Chondrocyte (in vitro differentiated cells): ENCODE results near the gene SLC25A38. TPM values are rescaled to one million over a fixed set of nuclear protein-coding genes. Genes with fewer than 3 reads are reported as not detected.

Source experiments
- DNase-seq: peaks from one replicate; pipeline ENCODE4 v3.0.0; 2021; ENCODE audit warnings: mixed read lengths, low spot score
- H3K27ac Mint-ChIP-seq: one replicate; pipeline ENCODE4 v1.8.0; 2021; ENCODE audit warnings: mild to moderate bottlenecking, moderate library complexity, mixed read lengths; ENCODE audit not compliant: unreplicated experiment
- H3K27me3 Mint-ChIP-seq: 2 replicates; pipeline ENCODE4 v1.8.0; 2021; ENCODE audit warnings: low read depth, mixed read lengths
- H3K36me3 Mint-ChIP-seq: 2 replicates; pipeline ENCODE4 v1.8.0; 2021; ENCODE audit warnings: low read depth, mixed read lengths
- H3K4me1 Mint-ChIP-seq: 2 replicates; pipeline ENCODE4 v1.8.0; 2021; ENCODE audit warnings: low read depth, mild to moderate bottlenecking, mixed read lengths
- H3K4me3 Mint-ChIP-seq: one replicate; pipeline ENCODE4 v1.8.0; 2021; ENCODE audit warnings: mild to moderate bottlenecking, moderate library complexity, mixed read lengths; ENCODE audit not compliant: unreplicated experiment
- H3K9me3 Mint-ChIP-seq: 2 replicates; pipeline ENCODE4 v1.8.0; 2021; ENCODE audit warnings: low read depth, mixed read lengths
- CTCF ChIP-seq: fragments of 200-600 bp; sonication (generic); IDR thresholded peaks from 2 replicates; pipeline ENCODE4 v1.5.0; 2021; ENCODE audit warnings: antibody characterized with exemption, mild to moderate bottlenecking, moderate library complexity
- total RNA-seq: library from RNA; stranded (reverse); gene quantifications from 3 replicates; pipeline ENCODE4 v1.2.1, GENCODE V29; 2021

The SLC25A38 gene
- total RNA-seq, 1 donor from 2014 or later, result 26.5 TPM

- H3K9me3 Mint-ChIP-seq, result no peaks in the 10 kb centered on the region
- no peak overlapping the region for H3K27ac Mint-ChIP-seq
- no peak overlapping the region for H3K4me3 Mint-ChIP-seq
- no peak for DNase-seq
- no peak for TF ChIP-seq CTCF
- H3K27me3 Mint-ChIP-seq, result peaks cover 15% of the 10 kb centered on the region
- H3K4me1 Mint-ChIP-seq, result no peaks in the 10 kb centered on the region
- H3K36me3 Mint-ChIP-seq, result no peaks in the 10 kb centered on the region
Measured at GRCh38 chr3:39343076-39343717, 40.0 kb upstream of the SLC25A38 start.

GRCh38 chr3:39343760-39344159, 39.4 kb upstream of the SLC25A38 start:
- H3K9me3 Mint-ChIP-seq, result no peaks in the 10 kb centered on the region
- H3K4me3 Mint-ChIP-seq, result no peak overlapping the region
- no peak for TF ChIP-seq CTCF
- no peak for DNase-seq
- H3K36me3 Mint-ChIP-seq, result no peaks in the 10 kb centered on the region
- peaks cover 15% of the 10 kb centered on the region for H3K27me3 Mint-ChIP-seq
- H3K4me1 Mint-ChIP-seq, result no peaks in the 10 kb centered on the region
- H3K27ac Mint-ChIP-seq, result no peak overlapping the region

- H3K27ac Mint-ChIP-seq, result no peak overlapping the region
- no peak for TF ChIP-seq CTCF
- no peaks in the 10 kb centered on the region for H3K36me3 Mint-ChIP-seq
- H3K27me3 Mint-ChIP-seq, result peaks cover 15% of the 10 kb centered on the region
- no peak overlapping the region for H3K4me3 Mint-ChIP-seq
- H3K9me3 Mint-ChIP-seq, result no peaks in the 10 kb centered on the region
- H3K4me1 Mint-ChIP-seq, result no peaks in the 10 kb centered on the region
- no peak for DNase-seq
Measured at GRCh38 chr3:39344746-39345344, 38.3 kb upstream of the SLC25A38 start.

GRCh38 chr3:39346785-39347585, 36.2 kb upstream of the SLC25A38 start:
- Mint-ChIP-seq H3K27me3 (peaks cover 11% of the 10 kb centered on the region), H3K4me1 (no peaks in the 10 kb centered on the region), H3K27ac (no peak overlapping the region), H3K36me3 (no peaks in the 10 kb centered on the region), H3K4me3 (no peak overlapping the region), H3K9me3 (no peaks in the 10 kb centered on the region)
- DNase-seq, result no peak
- TF ChIP-seq CTCF, result no peak

GRCh38 chr3:39347586-39347876, 35.6 kb upstream of the SLC25A38 start:
- no peak overlapping the region for H3K27ac Mint-ChIP-seq
- no peak for TF ChIP-seq CTCF

More at GRCh38 chr3:39347586-39347876, 35.6 kb upstream of the SLC25A38 start:
- no peaks in the 10 kb centered on the region for H3K9me3 Mint-ChIP-seq
- H3K4me3 Mint-ChIP-seq, result no peak overlapping the region
- H3K36me3 Mint-ChIP-seq, result no peaks in the 10 kb centered on the region
- DNase-seq, result no peak
- H3K27me3 Mint-ChIP-seq, result peaks cover 10% of the 10 kb centered on the region
- H3K4me1 Mint-ChIP-seq, result no peaks in the 10 kb centered on the region
